ENCODE results near the gene LBHD2. TPM values are rescaled to one million over a fixed set of nuclear protein-coding genes. Genes with fewer than 3 reads are reported as not detected.

Gene LBHD2
- total and polyA plus RNA-seq, 2 of the 8 experiments (the other 6 are each of a cell fraction or from before 2014, with no cell fraction given), result not detected

- TF ChIP-seq CEBPB (IDR thresholded peaks at IDR 0.05; ENCODE audit: low read depth, low read length) (no peak), EGR1 (IDR thresholded peaks at IDR 0.05; ENCODE audit: borderline replicate concordance, low read depth, low read length) (no peak), POU5F1 (IDR thresholded peaks at IDR 0.05; ENCODE audit: low read depth, low read length) (no peak)
Measured at GRCh38 chr14:103057372-103058163, 26.4 kb upstream of the LBHD2 start, which contains the start of gene CDC42BPB (continued).
